Parathyroid adenoma (tissue), 2 donors: ENCODE data around the gene PPIP5K2.

Source experiments
- H2AFZ ChIP-seq: fragments of 300-600 bp; sonication (generic); one replicate; pipeline ENCODE4 v1.7.0; 2017; ENCODE audit warnings: antibody characterized with exemption, mild to moderate bottlenecking
- H3K27ac ChIP-seq: fragments of 300-600 bp; sonication (generic); one replicate; pipeline ENCODE4 v1.7.0; 2017
- H3K27me3 ChIP-seq: fragments of 300-600 bp; sonication (generic); one replicate; pipeline ENCODE4 v1.7.0; 2017; ENCODE audit warnings: low read length; ENCODE audit not compliant: control insufficient read depth, insufficient read depth
- H3K36me3 ChIP-seq: fragments of 300-600 bp; sonication (generic); one replicate; pipeline ENCODE4 v1.7.0; 2017; ENCODE audit warnings: low read length; ENCODE audit not compliant: control insufficient read depth, insufficient read depth
- H3K4me1 ChIP-seq: fragments of 300-600 bp; sonication (generic); one replicate; pipeline ENCODE4 v1.7.0; 2017; ENCODE audit warnings: control low read depth
- H3K4me2 ChIP-seq: fragments of 300-600 bp; sonication (generic); one replicate; pipeline ENCODE4 v1.7.0; 2017; ENCODE audit warnings: low read length
- H3K4me3 ChIP-seq: fragments of 300-600 bp; sonication (generic); one replicate; pipeline ENCODE4 v1.7.0; 2017; ENCODE audit warnings: low read depth, low read length
- H3K79me2 ChIP-seq: fragments of 300-600 bp; sonication (generic); one replicate; pipeline ENCODE4 v1.7.0; 2017; ENCODE audit warnings: control low read depth
- H3K9ac ChIP-seq: fragments of 300-600 bp; sonication (generic); one replicate; pipeline ENCODE4 v1.7.0; 2017; ENCODE audit warnings: mild to moderate bottlenecking
- H3K9me3 ChIP-seq: fragments of 300-600 bp; sonication (generic); one replicate; pipeline ENCODE4 v1.7.0; 2017; ENCODE audit warnings: low read length; ENCODE audit not compliant: control insufficient read depth
- TF ChIP-seq, protein P1 (sequence below): fragments of 300-600 bp; sonication (generic); IDR thresholded peaks from one replicate; pipeline ENCODE4 v1.7.0; 2017; ENCODE audit warnings: antibody characterized with exemption, mild to moderate bottlenecking
- donor health status: primary hyperparathyroidism.

Gene PPIP5K2

DNA sequence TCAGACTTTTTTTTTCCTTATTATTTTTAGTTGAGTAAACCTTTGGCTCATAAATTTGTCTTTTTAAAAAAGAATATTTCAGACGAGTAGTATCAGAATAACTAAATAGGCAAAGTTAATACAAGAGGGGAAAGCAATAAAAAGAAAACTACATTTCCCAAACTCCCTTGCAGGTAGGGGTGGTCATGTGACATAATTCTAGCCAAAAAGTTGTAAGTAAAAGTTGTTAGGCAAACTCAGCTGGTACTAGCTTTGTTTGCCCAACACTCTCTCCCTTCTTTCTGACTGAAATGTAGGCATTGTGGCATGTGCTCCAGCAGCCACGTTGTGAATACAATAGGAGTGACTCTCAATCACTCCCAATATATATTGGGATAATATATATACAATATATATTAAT is 21.1 kb upstream of the PPIP5K2 start:
- TF ChIP-seq, protein P1, sequence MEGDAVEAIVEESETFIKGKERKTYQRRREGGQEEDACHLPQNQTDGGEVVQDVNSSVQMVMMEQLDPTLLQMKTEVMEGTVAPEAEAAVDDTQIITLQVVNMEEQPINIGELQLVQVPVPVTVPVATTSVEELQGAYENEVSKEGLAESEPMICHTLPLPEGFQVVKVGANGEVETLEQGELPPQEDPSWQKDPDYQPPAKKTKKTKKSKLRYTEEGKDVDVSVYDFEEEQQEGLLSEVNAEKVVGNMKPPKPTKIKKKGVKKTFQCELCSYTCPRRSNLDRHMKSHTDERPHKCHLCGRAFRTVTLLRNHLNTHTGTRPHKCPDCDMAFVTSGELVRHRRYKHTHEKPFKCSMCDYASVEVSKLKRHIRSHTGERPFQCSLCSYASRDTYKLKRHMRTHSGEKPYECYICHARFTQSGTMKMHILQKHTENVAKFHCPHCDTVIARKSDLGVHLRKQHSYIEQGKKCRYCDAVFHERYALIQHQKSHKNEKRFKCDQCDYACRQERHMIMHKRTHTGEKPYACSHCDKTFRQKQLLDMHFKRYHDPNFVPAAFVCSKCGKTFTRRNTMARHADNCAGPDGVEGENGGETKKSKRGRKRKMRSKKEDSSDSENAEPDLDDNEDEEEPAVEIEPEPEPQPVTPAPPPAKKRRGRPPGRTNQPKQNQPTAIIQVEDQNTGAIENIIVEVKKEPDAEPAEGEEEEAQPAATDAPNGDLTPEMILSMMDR = no peak
- Histone ChIP-seq H3K4me3 (no peak overlapping the region), H3K9me3 (no peaks in the 10 kb centered on the region), H3K4me2 (no peak overlapping the region), H3K79me2 (no peaks in the 10 kb centered on the region), H3K9ac (no peak overlapping the region), H3K27me3 (no peaks in the 10 kb centered on the region), H2AFZ (no peak overlapping the region), H3K36me3 (no peaks in the 10 kb centered on the region), H3K27ac (no peak overlapping the region), H3K4me1 (no peaks in the 10 kb centered on the region)

DNA sequence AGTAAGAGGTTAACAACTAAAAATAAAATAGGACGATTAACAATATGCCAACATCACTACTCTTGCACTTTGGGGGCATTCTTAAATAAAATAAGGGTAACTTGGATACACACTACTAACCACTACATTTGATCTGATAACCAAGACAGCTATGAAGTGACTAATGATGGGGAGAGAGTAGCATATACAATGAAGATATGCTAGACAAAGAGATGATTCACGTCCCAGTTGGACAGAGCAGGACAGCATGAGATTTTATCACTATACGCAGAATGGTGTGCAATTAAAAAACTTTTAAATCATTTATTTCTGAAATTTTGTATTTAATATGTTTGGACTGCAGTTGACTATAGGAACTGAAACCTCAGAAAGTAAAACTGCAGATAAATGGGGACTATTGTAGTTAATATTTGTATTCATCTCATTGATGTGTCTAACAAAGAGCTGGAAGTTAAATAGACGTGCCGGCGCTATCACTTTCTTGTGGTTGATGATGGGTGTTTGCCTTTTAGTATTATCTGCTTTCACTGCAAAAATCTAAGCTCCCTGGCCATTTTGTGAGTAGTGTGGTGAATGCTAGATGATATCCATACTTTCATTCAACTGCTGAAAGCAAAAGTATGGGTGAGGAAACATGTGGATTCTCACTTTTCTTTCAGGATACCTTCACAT is 18.9 kb upstream of the PPIP5K2 start:
- Histone ChIP-seq H3K9me3 (no peaks in the 10 kb centered on the region), H3K9ac (no peak overlapping the region), H2AFZ (no peak overlapping the region), H3K36me3 (no peaks in the 10 kb centered on the region), H3K79me2 (no peaks in the 10 kb centered on the region), H3K4me2 (no peak overlapping the region), H3K27me3 (no peaks in the 10 kb centered on the region), H3K27ac (no peak overlapping the region), H3K4me3 (no peak overlapping the region), H3K4me1 (no peaks in the 10 kb centered on the region)
- TF ChIP-seq, protein P1 = no peak

DNA sequence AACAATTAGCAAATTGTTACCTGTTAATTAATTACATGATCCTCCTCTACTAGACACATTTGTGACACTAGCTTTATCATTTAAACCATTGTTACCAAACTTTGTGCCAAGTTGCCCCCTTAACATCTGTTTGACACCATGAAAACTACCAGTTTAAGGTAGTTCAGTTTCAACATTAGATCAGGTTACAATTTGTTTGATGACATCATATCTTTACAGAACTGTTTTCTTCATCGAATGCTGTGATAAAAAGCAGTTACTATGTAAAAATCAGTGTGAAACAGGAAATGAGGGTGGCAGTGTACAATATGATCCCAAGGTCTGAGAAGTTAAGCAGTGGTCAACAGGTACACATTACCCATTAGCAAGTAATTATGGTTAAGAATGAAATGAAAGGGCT is 17.9 kb upstream of the PPIP5K2 start:
- no peaks in the 10 kb centered on the region for H3K4me1 ChIP-seq
- H3K36me3 ChIP-seq = no peaks in the 10 kb centered on the region
- H3K27me3 ChIP-seq = no peaks in the 10 kb centered on the region
- H2AFZ ChIP-seq = no peak overlapping the region
- H3K79me2 ChIP-seq = no peaks in the 10 kb centered on the region
- no peak overlapping the region for H3K27ac ChIP-seq
- H3K9ac ChIP-seq = no peak overlapping the region
- H3K9me3 ChIP-seq = no peaks in the 10 kb centered on the region
- H3K4me3 ChIP-seq = no peak overlapping the region
- H3K4me2 ChIP-seq = no peak overlapping the region
- TF ChIP-seq, protein P1 = no peak

DNA sequence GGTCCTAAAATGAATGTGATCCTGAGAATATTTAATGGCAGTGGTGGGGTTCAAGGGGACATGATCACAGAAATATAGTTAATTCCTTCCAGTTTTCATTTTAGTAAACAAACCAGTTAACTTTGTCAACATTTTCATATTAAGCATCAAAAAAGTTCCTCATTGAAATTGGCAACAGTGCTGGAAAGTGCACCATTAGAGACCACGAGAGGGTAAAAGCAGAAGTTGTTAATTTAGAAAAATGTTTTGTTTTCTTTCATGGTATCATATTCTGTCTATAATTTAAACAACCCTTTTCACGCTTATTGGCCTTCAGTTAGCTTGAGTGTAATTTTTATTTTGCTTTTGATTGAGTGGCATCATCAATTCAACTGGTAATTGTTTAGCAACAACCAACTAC is 12.0 kb upstream of the PPIP5K2 start:
- H3K4me3 ChIP-seq = no peak overlapping the region
- TF ChIP-seq, protein P1 = no peak
- H3K27me3 ChIP-seq = no peaks in the 10 kb centered on the region
- H3K36me3 ChIP-seq = no peaks in the 10 kb centered on the region
- H3K79me2 ChIP-seq = peaks cover 3% of the 10 kb centered on the region
- no peak overlapping the region for H3K27ac ChIP-seq
- H3K9me3 ChIP-seq = no peaks in the 10 kb centered on the region
- no peaks in the 10 kb centered on the region for H3K4me1 ChIP-seq
- H2AFZ ChIP-seq = no peak overlapping the region
- H3K4me2 ChIP-seq = no peak overlapping the region
- no peak overlapping the region for H3K9ac ChIP-seq

DNA sequence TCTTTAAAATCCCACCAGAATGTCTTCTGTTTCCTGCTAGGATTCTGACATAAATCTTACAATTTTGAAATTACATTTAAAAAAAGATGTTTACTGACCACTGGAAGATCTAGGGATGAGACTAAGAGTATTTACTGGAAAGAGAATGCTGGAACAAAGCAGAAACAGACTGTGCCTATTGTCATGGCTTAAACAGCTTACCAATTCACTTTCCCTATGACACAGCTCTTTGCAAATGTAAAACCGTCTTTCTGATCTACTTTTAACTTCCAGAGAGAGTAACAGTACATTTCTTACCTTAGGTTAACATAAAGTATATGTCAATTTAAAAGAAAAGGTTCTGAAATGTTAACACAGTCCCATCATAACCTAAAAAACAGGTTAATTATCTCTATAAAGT is 10.8 kb upstream of the PPIP5K2 start:
- H3K4me3 ChIP-seq = no peak overlapping the region
- H3K9ac ChIP-seq = no peak overlapping the region
- H3K27me3 ChIP-seq = no peaks in the 10 kb centered on the region
- no peak overlapping the region for H2AFZ ChIP-seq
- H3K27ac ChIP-seq = no peak overlapping the region
- H3K9me3 ChIP-seq = no peaks in the 10 kb centered on the region
- peaks cover 3% of the 10 kb centered on the region for H3K79me2 ChIP-seq
- no peaks in the 10 kb centered on the region for H3K4me1 ChIP-seq
- no peaks in the 10 kb centered on the region for H3K36me3 ChIP-seq
- TF ChIP-seq, protein P1 = no peak
- no peak overlapping the region for H3K4me2 ChIP-seq
